Epithelial cell of esophagus (primary cell): ENCODE data around the gene ANKMY1.
A peak's percentile ranks its signal among the peaks of the same experiment; 100 is the strongest.
"Not testable (repeated sequence)": the region's sequence is repeated elsewhere in the genome, so short reads cannot be mapped to it uniquely, and the experiment has no call there.

Source experiments
- DNase-seq: peaks from one replicate; pipeline ENCODE4 v3.0.0; 2010; ENCODE audit warnings: low read depth
- H3K4me3 ChIP-seq: 2 replicates; pipeline ENCODE4 v1.5.1; 2011; ENCODE audit warnings: mild to moderate bottlenecking, low read length, control low read depth
- TF ChIP-seq, protein P1 (sequence below): IDR thresholded peaks from 2 replicates; pipeline ENCODE4 v1.5.1; 2011; ENCODE audit warnings: low read depth, mild to moderate bottlenecking, low read length, control low read depth, inconsistent platforms; ENCODE audit not compliant: insufficient read depth; ENCODE audit errors: missing control alignments

The ANKMY1 gene

DNA sequence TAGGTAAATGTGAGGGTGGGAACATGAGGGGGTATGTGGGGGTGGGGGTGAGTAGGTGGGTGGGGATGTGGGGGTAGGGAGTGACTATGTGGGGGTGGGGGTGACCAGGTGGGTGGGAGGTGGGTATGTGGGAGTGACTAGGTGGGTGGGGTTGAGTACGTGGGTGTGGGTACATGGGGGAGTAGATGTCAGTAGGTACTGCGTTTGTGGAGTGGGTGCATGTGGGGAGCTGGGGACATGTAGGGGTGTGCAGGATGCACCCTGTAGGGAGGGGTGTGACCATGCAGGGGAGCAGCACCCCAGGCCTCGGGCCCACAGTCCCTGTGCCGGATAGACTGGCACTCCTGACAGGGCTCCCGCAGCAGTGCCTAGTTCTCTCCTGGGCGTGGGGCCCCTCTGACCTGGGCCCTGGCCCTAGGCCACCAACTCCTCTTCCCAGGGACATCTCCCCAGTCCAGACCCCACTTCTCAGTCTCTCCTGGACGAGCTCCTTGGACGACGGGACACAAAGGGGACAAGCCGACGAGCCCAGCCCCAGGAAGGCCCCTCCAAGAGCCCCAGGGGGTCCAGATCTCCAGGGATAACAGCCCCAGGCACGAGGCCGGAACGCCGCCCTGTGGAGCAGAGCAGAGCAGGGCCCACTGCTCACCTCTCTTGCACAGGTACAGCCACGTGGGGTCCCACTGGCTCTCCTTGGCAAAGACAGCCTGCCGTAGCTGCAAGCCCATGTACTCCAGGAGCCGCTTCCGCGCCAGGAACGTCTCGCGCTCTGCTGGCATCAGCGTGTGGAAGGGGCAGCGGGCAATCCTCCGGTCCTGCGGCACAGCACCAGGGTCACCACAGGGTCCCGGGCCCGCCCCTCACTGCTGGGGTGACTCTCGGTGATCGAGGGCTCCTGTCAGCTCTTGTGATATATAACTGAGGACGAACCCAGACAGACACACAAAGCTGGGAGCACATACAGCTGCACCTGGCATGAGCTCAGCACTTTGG lies 58.2 kb downstream of the ANKMY1 start:
- H3K4me3 ChIP-seq = no peak overlapping the region
- no peak for DNase-seq
- TF ChIP-seq, protein P1, sequence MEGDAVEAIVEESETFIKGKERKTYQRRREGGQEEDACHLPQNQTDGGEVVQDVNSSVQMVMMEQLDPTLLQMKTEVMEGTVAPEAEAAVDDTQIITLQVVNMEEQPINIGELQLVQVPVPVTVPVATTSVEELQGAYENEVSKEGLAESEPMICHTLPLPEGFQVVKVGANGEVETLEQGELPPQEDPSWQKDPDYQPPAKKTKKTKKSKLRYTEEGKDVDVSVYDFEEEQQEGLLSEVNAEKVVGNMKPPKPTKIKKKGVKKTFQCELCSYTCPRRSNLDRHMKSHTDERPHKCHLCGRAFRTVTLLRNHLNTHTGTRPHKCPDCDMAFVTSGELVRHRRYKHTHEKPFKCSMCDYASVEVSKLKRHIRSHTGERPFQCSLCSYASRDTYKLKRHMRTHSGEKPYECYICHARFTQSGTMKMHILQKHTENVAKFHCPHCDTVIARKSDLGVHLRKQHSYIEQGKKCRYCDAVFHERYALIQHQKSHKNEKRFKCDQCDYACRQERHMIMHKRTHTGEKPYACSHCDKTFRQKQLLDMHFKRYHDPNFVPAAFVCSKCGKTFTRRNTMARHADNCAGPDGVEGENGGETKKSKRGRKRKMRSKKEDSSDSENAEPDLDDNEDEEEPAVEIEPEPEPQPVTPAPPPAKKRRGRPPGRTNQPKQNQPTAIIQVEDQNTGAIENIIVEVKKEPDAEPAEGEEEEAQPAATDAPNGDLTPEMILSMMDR = no peak

- DNase-seq = no peak
- H3K4me3 ChIP-seq = no peak overlapping the region
- TF ChIP-seq, protein P1 = no peak
Measured at GRCh38 chr2:240498958-240499260, 58.9 kb downstream of the ANKMY1 start.

DNA sequence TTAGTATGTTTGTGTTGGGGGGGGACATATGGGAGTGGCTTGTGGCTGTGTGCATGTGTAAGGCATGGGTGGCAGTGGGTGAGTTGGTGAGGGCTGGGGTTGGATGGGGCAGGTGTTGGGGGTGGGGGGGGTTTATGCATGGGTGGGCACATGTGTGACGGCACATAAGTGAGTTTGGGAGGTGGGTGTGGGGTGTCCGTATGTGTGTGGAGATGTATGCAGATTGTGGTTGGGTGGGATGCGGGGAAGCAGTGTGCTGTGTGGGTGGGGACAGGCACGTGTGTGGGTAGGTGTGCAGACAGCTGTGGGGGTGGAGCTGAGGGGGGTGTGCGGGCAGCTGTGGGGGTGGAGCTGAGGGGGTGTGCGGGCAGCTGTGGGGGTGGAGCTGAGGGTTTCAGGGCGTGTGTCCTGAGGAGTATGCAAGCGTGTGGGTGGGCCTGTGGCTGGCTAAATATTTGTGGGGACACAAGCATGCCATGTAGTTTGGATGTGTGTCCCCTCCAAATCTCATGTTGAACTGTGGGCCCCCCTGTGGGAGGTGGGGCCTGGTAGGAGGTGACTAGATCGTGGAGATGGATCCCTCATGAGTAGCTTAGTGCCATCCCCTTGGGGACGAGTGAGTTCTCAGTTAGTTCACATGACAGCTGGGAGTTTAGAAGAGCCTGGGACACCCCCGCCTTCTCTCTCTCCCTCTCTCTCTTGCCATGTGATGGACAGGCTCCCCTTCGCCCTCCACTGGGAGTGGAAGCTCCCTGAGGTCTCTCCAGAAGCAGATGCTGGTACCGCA lies 59.4 kb downstream of the ANKMY1 start:
- no peak overlapping the region for H3K4me3 ChIP-seq
- TF ChIP-seq, protein P1 = no peak
- no peak for DNase-seq

DNA sequence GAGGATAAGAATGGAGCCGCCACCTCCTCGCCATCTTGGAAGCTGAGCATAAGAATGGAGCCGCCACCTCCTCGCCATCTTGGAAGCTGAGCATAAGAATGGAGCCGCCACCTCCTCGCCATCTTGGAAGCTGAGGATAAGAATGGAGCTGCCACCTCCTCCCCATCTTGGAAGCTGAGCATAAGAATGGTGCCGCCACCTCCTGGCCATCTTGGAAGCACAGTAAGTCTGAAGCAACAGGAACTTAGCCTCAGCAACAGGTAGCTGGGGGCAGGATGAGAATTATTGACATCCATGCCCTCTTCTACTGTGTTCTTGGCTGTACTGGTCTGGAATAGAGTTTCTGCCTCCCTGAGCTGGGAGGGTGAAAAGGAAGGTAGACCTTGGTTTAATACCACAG lies 60.7 kb downstream of the ANKMY1 start:
- H3K4me3 ChIP-seq = not testable (repeated sequence)
- TF ChIP-seq, protein P1 = peak; percentile 51
- peak; percentile 68 for DNase-seq

GRCh38 chr2:240494942-240495341 lies 62.8 kb downstream of the ANKMY1 start:
- TF ChIP-seq, protein P1 = peak; percentile 30
- not testable (repeated sequence) for DNase-seq, H3K4me3 ChIP-seq

GRCh38 chr2:240494194-240494793 lies 63.5 kb downstream of the ANKMY1 start:
- TF ChIP-seq, protein P1 = no peak
- no peak overlapping the region for H3K4me3 ChIP-seq
- no peak for DNase-seq
